Dermis blood vessel endothelial cell (primary cell): ENCODE measurements around the gene PTGS1. TPM values are rescaled to one million over a fixed set of nuclear protein-coding genes. Genes with fewer than 3 reads are reported as not detected.
"Not testable (repeated sequence)": the region's sequence is repeated elsewhere in the genome, so short reads cannot be mapped to it uniquely, and the experiment has no call there.

Source experiments
- DNase-seq: peaks from one replicate; pipeline ENCODE4 v3.0.0; 2010
- total RNA-seq: library from RNA; depleted of rRNA; stranded (reverse); fragments of >200 nt; gene quantifications from 2 replicates; pipeline ENCODE4 v1.2.3, GENCODE V29; 2014

Gene PTGS1
- total RNA-seq, 1 donor from 2014 or later = 3.6 TPM

DNA sequence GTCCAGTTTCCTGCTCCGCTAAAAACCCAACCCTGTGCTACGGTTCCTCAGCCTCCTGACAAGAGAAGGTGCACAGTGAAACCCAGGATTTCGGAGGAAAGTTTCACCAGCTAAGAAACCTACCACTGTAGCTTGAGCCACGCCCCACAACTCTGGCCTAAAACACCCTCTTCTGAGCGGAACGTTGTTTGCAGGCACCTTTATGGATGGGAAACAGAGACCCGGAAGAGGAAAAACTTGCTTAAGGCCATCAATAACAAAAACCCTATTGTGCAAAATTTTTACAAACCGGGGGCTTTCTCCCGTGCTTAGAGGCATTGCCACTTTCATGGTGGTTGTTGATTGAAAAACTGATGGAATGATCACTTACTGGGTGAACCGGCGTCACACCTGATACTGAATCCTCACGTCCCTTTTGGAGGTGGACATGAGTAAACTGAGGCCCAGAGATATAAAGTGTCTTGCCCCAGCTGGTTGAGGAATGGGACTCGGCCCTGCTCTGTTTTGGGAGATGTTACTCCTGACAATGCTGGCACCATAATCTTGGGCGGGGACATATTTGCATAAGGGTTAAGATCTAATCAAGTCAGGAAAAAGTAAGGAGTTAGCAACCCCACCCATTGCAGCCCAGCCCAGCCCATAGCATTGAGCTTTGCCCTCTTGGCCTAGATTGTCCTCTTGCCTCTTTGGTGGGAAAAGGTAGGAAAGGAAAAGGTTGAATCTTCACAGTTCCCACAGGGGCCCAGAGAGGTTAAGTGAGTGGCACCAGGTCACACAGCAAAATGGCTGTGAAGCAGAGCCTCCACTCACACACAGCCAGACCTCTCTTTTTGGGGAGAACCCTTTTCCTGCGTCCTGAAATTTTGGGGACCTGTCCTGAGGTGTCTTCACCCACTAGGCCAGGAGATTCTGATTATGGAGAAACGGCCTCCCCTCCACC lies 23.2 kb upstream of the PTGS1 start:
- DNase-seq = peak; percentile 58

DNA sequence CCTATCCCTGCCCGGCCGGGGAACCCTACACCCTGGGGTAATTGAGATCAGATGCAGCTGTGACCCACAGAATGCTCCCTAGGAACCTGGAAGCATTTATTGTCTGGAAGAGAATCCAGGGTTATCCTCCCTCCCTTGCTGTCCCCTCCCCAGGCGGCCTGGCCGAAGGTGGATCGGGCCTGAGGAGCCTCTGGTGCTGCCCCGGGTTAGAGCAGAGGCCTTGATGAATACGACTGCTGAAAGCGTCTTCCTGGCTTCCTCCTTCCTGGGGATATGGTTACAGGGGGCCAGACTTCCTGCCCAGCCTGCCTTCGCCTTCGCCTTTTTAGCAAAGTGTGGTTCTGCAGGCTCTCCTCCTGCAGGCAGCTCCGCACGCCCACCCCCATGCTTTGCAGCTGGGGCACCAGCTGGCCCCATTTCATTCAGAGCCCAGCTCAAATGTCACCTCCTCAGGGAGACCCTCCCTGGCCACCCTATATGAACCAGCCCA lies 22.5 kb upstream of the PTGS1 start:
- DNase-seq = peak; percentile 53

DNA sequence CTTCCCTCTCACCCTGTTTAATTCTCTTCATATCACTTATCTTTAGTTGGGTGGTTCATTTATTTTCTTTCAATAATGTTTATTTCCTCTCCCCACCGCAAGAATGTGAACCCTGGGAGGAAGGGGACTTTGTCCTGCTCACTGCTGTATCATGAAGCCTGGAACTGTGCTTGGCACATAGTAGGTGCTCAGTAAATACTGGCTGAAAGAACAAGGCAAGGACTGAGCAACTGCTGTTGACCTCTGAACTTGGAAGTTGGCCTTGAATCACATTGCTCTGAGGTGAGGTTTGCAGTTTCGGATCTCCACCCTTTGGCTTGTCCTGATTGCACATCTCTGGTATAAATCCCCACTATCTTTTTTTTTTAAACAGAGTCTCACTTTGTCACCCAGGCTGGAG lies 22.0 kb upstream of the PTGS1 start:
- DNase-seq = no peak

DNA sequence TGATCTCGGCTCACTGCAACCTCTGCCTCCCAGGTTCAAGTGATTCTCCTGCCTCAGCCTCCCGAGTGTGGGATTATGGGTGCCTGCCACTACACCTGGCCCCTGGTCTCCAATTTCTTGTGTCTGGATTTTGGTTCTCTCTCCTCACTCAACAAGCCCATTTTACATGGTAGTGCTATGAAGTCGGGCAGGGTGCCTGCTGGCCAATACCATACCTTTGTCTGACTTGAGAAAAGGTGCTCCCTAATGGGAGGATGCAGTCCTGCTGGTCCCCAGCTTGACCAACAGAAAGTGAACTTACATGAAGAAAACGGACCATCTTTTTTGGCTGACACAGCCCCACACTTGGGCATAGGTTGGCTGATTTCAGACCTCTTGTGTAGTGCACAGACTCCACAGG lies 21.6 kb upstream of the PTGS1 start:
- no peak for DNase-seq

GRCh38 chr9:122350577-122351355 lies 20.1 kb upstream of the PTGS1 start:
- peak; percentile 87 for DNase-seq

GRCh38 chr9:122354536-122355199 lies 16.2 kb upstream of the PTGS1 start:
- DNase-seq = no peak

DNA sequence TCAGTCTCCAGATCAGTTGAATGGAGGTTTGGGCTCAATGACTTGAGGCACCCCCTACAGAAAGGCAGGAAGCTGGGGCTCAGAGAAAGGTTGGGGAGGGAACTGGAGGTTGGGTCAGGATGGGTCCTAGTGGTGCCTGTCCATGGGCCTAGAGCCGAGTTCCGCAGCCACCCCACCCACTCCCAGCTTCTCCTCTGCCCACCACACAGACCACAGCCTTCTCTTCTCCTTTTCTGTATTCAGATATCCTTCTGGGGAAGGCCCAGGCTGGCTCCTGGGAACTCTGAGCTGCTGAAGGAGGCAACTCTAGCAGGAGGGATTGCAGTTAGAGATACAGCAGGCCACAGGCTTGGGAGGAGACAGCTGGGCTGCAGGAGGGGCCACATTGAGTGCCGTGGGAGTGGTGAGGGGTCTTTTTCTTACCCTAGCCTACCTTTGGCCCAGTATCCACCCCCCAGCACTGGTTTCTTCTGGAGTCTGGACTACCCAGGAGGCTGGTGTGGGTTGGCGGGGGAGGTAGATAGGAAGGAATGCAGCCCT lies 15.4 kb upstream of the PTGS1 start:
- DNase-seq = no peak

DNA sequence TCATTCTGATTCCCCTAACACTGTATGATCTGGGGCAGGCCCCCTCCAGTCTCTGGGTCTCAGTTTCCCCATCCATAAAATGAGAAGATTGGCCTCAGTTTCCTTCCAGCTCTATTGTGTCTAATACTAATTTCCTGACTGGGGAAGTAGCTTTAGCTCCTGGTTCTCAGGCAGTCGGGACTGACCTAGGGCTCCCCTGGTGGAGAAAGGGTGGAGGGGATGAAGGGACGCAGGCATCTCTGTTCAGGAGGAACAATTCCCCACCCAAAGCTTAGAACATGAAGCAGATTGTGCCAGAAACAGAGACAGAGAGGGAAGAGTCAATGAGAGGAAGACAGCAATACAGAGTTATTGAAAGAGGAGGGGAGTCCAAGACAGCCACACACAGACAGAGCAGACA lies 14.2 kb upstream of the PTGS1 start:
- no peak for DNase-seq

DNA sequence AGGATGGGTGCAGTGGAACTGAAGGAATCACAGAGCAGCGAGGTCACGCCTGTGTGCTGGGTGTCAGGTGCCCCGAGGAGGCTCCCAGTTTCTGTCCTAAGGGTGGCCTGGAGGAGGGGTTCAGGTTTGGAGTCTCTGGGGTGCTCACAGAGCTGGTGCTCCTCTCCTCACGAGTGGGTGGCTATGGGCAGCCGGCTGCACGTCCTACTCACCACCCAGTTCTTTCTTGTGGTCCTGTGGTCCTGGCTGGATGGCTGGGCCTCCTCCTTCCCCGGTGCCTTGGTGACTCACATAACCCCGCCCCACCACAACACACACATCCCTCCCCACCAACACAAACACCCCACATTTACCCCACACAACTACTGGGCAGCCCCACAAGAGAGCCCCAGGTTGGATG lies 9.9 kb upstream of the PTGS1 start:
- DNase-seq = no peak

DNA sequence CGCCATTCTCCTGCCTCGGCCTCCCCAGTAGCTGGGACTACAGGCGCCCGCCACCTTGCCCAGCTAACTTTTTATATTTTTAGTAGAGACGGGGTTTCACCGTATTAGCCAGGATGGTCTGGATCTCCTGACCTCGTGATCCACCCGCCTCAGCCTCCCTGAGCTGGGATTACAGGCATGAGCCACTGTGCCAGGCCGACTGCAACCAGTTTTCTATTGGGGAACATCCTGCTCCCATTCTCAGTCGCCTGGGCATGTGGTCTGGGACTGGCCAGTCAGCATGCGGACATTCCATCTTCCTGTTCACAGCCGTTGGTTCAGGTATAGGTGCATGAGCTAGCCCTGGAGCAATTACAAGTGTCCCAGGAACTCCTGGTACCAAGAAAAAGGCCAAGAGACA lies 7.7 kb upstream of the PTGS1 start:
- DNase-seq = not testable (repeated sequence)

DNA sequence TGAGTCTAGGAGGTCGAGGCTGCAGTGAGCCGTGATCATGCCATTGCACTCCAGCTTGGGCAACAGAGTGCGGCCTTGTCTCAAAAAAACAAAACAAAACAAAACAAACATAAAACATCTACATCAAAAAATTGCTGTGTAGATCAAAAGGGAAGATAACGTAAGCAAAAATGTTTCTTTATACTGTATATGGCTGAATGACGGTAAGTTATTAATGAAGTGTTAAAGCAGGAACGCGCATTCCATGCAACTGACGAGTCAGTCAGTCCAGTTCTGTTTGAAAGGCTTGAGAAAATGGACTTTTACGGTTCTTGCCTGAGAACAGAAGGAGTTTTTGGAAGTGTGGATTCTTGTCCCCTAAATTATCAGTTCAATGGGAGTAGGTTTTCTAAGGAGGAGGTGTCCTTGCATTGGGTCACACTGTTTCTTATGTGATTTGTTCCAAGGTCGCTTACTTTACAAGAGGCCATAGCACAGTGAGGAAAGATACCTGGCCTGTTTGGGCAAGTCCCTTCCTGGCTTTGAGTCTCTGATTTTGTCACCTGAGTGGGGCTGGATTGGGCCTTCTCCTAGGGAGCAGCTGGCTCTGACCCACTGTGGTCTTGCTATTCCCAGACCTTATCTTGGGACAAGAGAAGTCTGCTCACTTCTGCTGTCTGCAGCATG lies 6.6 kb upstream of the PTGS1 start:
- DNase-seq = no peak

DNA sequence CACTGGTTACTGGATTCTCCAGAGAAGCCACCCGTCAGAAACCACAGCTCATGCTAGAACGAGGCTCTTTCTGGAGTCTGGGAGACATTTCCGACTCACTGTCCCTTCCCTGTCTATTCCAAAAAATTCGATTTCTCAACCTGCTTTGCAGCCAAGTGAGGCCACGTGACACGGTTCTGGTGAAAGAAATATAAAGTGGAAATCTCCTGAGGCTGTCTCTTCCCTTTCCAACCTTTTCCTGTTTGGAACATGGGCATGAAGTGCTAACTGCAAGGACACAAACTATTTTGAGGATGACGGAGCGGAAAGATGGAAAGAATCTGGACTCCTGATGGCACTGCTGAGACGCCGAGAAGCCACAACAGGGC lies 6.1 kb upstream of the PTGS1 start:
- DNase-seq = no peak

DNA sequence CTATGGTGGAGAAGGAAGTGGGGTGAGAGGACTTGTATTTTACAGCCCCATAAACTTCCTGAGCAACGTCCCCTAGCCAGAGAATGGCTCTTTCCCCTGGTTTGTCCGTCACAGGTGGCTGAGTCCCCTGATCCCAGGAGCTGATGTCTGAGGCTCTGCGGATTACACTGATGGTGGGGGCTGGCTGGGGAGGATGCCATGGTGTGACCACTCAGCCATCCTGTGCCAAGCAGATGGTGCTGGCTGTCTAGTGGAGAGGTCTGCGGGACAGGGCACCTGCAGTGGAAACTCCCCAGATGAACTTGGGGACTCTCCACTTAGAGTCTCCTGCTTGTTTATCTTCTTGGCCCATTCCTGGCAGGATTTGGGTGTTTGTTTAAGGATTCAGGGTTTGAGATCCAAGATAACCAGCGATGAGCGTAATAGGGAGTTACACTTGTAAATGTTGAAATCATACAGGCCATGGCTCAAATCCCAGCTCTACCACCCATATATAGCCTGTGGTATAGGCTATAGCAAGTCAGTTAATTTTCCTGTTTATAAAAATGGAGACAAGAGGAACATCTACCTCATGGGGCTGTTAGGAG lies 4.7 kb upstream of the PTGS1 start:
- no peak for DNase-seq

DNA sequence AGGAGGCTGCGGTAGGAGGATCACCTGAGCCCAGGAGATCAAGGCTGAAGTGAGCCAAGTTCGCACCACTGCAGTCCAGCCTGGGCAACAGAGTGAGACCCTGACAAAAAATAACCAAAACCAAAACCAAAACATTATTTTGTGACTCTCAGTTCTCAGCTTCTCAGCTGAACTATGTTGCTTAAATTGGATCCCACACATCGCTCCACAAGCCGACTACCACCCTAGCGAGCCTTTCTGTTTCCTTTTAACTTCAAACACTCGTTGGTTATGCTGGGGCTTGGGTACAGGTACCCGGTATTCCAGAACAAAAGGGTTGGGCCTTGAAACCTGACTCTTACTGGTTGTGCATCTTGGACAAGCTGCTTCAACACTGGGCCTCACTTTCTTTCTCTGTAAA lies 3.8 kb upstream of the PTGS1 start:
- DNase-seq = no peak

- no peak for DNase-seq
Observed at GRCh38 chr9:122367774-122368460, 2.9 kb upstream of the PTGS1 start.

GRCh38 chr9:122368642-122369041 lies 2.2 kb upstream of the PTGS1 start:
- DNase-seq = no peak

- no peak for DNase-seq
Observed at GRCh38 chr9:122370303-122370702, 521 bp upstream of the PTGS1 start.

- no peak for DNase-seq
Observed at GRCh38 chr9:122371846-122372245, 1.0 kb downstream of the PTGS1 start.

DNA sequence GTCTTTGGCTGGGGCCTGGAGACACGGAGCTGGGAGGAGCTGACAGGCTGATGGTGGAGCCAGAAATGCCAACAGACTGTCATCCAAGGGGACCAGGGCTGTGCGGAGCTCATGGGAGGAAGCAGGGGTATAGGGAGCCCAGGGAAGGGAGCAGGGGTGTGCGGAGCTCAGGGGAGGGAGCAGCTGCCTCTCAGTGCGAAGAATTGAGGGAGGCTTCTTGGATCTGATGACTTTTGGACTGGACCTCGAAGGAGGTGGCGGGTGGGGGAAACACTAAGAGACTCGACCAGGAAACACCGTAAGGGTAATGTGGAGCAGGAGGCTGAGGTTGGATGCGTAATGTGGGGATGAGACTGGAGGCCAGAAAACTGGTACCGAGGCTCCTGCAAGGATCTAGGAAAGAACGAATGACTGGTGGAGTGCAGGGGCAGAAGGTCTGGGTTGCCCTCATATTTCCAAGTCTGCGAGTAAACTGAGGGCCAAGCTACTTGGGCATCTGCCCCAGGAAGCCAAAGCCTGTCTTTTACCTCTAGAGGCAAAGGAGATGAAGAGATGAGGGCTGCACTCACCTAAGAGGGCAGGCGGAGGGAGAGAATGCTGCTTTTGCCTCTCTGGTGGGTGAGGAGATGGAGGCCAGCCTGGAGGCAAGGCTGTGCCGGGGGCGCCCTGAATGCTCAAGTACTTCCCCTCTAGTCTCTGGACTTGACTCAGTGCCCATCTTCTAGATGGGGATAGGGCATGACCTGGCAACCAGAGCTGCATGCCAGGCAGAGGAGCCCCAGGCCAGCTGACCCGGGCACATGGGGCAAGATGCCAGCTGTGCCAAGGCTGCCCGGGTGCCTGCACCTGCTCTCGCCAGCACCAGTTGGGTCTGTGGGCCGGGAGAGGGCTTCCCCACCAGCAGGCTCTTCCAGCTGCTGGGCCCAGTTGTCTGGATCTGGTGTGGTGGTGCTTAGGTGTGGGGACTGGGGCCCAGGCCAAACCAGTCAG lies 2.3 kb downstream of the PTGS1 start:
- no peak for DNase-seq

DNA sequence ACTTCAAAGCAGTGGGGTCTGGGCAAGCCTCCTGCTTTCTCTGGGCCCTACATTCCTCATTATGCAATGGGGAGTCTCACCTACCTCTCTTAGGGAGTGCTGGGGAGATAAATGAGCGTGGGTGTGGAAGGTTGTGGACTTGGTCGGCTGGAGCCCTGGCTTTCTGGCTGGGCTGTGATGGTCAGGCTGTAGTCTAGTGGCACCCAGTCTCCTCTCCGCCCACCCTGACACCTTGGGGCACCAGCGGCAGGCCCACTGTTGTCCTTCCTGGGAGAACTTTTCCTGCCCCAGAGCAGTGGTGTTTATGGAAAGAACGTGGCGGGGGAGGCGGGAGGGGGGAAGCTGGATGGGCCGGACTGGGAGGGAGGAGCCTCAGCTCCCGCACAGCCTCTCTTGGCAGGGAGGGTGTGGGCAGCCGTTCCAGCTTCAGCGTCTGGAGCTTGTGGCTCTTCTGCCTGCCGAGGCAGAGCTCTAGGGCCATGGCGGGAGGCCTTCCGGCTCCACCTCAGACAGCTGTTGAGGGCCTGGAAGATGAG lies 4.1 kb downstream of the PTGS1 start:
- peak; percentile 57 for DNase-seq
